ENCODE measurements around the gene CST8.

CST8 gene

GRCh38 chr20:23476015-23476754, 14.7 kb upstream of the CST8 start:
- peaks cover 34% of the 10 kb centered on the region for H3K4me1 ChIP-seq (ENCODE audit: control insufficient read depth, insufficient read depth, low read length)
- no peak overlapping the region for H3K9ac ChIP-seq (ENCODE audit: low read length)
- no peaks in the 10 kb centered on the region for H3K27me3 ChIP-seq (ENCODE audit: control insufficient read depth, insufficient read depth, low read length)
- H3K9me3 ChIP-seq (ENCODE audit: control insufficient read depth, insufficient read depth, low read depth, low read length) = peaks cover 11% of the 10 kb centered on the region
- no peak overlapping the region for H3K27ac ChIP-seq (ENCODE audit: low read depth, low read length)
- H3K4me3 ChIP-seq (ENCODE audit: low read depth, low read length) = no peak overlapping the region
- H3K36me3 ChIP-seq (ENCODE audit: control insufficient read depth, insufficient read depth, low read length) = no peaks in the 10 kb centered on the region

DNA sequence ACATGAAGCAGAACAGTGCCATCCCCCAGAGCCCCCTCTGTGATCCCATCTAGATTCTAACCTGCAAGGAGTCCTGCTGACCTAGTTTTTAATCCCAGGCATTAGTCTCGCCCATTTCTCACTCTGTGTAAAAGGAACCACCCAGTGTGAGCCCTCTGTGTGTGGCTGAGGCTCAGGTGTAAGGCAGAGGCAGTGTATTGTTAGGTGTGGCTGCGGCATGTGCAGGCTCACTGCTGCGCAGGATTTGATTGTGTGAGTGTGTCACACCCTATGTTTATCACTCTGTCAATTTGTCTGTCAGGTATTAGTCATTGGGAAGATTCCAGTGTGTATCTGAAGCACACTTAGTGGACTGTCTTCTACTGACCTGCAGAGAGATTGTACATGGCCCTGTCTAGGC, 13.7 kb upstream of the CST8 start:
- no peak overlapping the region for H3K4me3 ChIP-seq (ENCODE audit: low read depth, low read length)
- peaks cover 11% of the 10 kb centered on the region for H3K9me3 ChIP-seq (ENCODE audit: control insufficient read depth, insufficient read depth, low read depth, low read length)
- no peak overlapping the region for H3K27ac ChIP-seq (ENCODE audit: low read depth, low read length)
- no peaks in the 10 kb centered on the region for H3K27me3 ChIP-seq (ENCODE audit: control insufficient read depth, insufficient read depth, low read length)
- H3K4me1 ChIP-seq (ENCODE audit: control insufficient read depth, insufficient read depth, low read length) = peaks cover 26% of the 10 kb centered on the region
- H3K9ac ChIP-seq (ENCODE audit: low read length) = no peak overlapping the region
- H3K36me3 ChIP-seq (ENCODE audit: control insufficient read depth, insufficient read depth, low read length) = no peaks in the 10 kb centered on the region

DNA sequence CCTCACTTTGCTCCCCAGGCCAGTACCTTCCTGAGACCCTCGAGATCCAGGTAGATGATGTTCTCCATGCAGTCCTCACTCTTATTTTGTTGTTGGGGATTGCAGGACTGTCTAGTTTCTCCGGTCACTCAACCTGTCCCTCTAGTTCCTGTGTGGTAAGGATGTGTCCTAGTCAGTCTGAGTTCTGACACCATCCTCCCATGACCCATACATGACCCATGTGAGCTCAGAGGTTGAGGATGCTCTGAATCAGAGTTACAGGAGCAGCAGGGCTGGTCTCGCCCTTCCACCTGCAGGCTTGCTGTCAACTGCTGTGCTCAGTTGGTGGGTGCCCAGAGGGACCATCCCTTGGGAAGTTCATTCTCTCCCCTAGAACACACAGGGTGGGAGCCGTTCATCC, 11.9 kb upstream of the CST8 start:
- no peak overlapping the region for H3K4me3 ChIP-seq (ENCODE audit: low read depth, low read length)
- H3K27ac ChIP-seq (ENCODE audit: low read depth, low read length) = no peak overlapping the region
- H3K9ac ChIP-seq (ENCODE audit: low read length) = no peak overlapping the region

DNA sequence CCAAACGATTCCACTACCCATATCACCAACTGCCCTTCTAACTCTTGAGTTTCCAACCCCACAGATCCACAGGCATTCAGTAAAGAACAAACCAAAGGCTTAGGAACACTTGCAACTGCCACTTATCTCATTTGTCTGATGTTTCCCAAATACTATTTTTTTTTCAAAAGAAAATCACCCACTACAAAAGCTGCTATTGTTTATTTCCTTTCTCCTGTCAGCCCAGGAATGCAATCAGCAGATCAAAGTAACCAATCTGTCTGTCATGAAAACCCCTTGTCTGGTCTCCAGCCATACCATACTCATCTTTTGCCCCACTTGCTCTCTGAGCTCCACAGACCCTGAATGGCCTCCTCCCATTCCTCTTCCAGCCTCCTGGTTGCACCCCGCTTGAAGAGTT, 8.8 kb upstream of the CST8 start:
- no peaks in the 10 kb centered on the region for H3K27me3 ChIP-seq (ENCODE audit: control insufficient read depth, insufficient read depth, low read length)
- peaks cover 14% of the 10 kb centered on the region for H3K9me3 ChIP-seq (ENCODE audit: control insufficient read depth, insufficient read depth, low read depth, low read length)
- H3K4me1 ChIP-seq (ENCODE audit: control insufficient read depth, insufficient read depth, low read length) = no peaks in the 10 kb centered on the region
- H3K4me3 ChIP-seq (ENCODE audit: low read depth, low read length) = no peak overlapping the region
- H3K36me3 ChIP-seq (ENCODE audit: control insufficient read depth, insufficient read depth, low read length) = no peaks in the 10 kb centered on the region
- no peak overlapping the region for H3K9ac ChIP-seq (ENCODE audit: low read length)
- no peak overlapping the region for H3K27ac ChIP-seq (ENCODE audit: low read depth, low read length)

More for the DNA sequence above, 11.9 kb upstream of the CST8 start:
- Histone ChIP-seq H3K4me1 (ENCODE audit: control insufficient read depth, insufficient read depth, low read length) (peaks cover 12% of the 10 kb centered on the region), H3K36me3 (ENCODE audit: control insufficient read depth, insufficient read depth, low read length) (no peaks in the 10 kb centered on the region), H3K9me3 (ENCODE audit: control insufficient read depth, insufficient read depth, low read depth, low read length) (peaks cover 11% of the 10 kb centered on the region), H3K27me3 (ENCODE audit: control insufficient read depth, insufficient read depth, low read length) (no peaks in the 10 kb centered on the region)

GRCh38 chr20:23484081-23484480, 6.8 kb upstream of the CST8 start:
- Histone ChIP-seq H3K9me3 (ENCODE audit: control insufficient read depth, insufficient read depth, low read depth, low read length) (peaks cover 16% of the 10 kb centered on the region), H3K27ac (ENCODE audit: low read depth, low read length) (no peak overlapping the region), H3K27me3 (ENCODE audit: control insufficient read depth, insufficient read depth, low read length) (no peaks in the 10 kb centered on the region), H3K9ac (ENCODE audit: low read length) (no peak overlapping the region), H3K36me3 (ENCODE audit: control insufficient read depth, insufficient read depth, low read length) (no peaks in the 10 kb centered on the region), H3K4me1 (ENCODE audit: control insufficient read depth, insufficient read depth, low read length) (no peaks in the 10 kb centered on the region), H3K4me3 (ENCODE audit: low read depth, low read length) (no peak overlapping the region)

DNA sequence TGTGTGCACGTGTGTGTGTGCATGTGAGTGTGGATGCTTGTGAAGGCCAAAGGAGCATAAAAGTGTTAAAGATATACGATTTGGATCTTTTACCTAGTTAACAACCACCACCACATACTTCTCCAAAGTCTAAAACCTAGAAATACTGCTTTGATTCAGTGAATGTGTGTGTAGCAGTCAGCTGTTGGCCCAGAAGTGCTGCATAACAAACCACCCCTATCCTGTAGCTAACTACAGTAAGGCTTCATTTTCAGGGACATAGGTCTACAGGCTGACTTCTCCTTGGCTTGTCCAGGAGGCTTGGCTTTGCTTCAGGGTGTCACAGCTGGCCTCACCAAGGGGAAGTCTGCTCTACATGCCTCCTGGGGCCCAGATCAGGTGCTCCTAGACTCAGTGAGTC, 2.4 kb upstream of the CST8 start:
- Histone ChIP-seq H3K27me3 (ENCODE audit: control insufficient read depth, insufficient read depth, low read length) (no peaks in the 10 kb centered on the region), H3K36me3 (ENCODE audit: control insufficient read depth, insufficient read depth, low read length) (no peaks in the 10 kb centered on the region), H3K27ac (ENCODE audit: low read depth, low read length) (no peak overlapping the region), H3K4me3 (ENCODE audit: low read depth, low read length) (no peak overlapping the region), H3K9ac (ENCODE audit: low read length) (no peak overlapping the region), H3K4me1 (ENCODE audit: control insufficient read depth, insufficient read depth, low read length) (no peaks in the 10 kb centered on the region), H3K9me3 (ENCODE audit: control insufficient read depth, insufficient read depth, low read depth, low read length) (peaks cover 12% of the 10 kb centered on the region)

GRCh38 chr20:23488996-23489395, 1.9 kb upstream of the CST8 start:
- peaks cover 12% of the 10 kb centered on the region for H3K9me3 ChIP-seq (ENCODE audit: control insufficient read depth, insufficient read depth, low read depth, low read length)
- no peak overlapping the region for H3K4me3 ChIP-seq (ENCODE audit: low read depth, low read length)
- H3K36me3 ChIP-seq (ENCODE audit: control insufficient read depth, insufficient read depth, low read length) = no peaks in the 10 kb centered on the region
- no peak overlapping the region for H3K9ac ChIP-seq (ENCODE audit: low read length)
- H3K27ac ChIP-seq (ENCODE audit: low read depth, low read length) = no peak overlapping the region
- H3K4me1 ChIP-seq (ENCODE audit: control insufficient read depth, insufficient read depth, low read length) = no peaks in the 10 kb centered on the region
- H3K27me3 ChIP-seq (ENCODE audit: control insufficient read depth, insufficient read depth, low read length) = no peaks in the 10 kb centered on the region

DNA sequence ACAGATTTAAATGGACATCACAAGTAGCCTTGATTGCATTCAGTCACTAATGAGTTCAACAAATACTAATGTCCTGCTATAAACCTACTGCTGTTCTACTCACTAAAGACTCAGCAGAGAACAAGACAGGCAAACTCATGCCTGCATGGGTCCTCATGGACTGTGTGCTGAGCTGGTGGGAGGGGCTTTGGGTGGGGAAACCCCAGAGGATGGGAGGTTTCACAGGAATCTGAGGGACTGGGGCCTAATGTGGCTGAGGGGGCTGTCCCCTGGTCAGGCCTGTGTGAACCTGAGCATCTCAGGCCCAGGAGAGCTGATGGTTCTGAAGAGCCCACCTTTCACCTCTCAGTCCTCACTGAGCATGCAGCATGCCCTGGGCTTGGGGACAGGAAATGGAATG, 1.4 kb downstream of the CST8 start:
- H3K27me3 ChIP-seq (ENCODE audit: control insufficient read depth, insufficient read depth, low read length) = no peaks in the 10 kb centered on the region

GRCh38 chr20:23493172-23493772, 2.4 kb downstream of the CST8 start:
- no peaks in the 10 kb centered on the region for H3K27me3 ChIP-seq (ENCODE audit: control insufficient read depth, insufficient read depth, low read length)
- no peaks in the 10 kb centered on the region for H3K4me1 ChIP-seq (ENCODE audit: control insufficient read depth, insufficient read depth, low read length)
- no peaks in the 10 kb centered on the region for H3K36me3 ChIP-seq (ENCODE audit: control insufficient read depth, insufficient read depth, low read length)
- no peak overlapping the region for H3K27ac ChIP-seq (ENCODE audit: low read depth, low read length)
- no peak overlapping the region for H3K9ac ChIP-seq (ENCODE audit: low read length)
- no peak overlapping the region for H3K4me3 ChIP-seq (ENCODE audit: low read depth, low read length)
- H3K9me3 ChIP-seq (ENCODE audit: control insufficient read depth, insufficient read depth, low read depth, low read length) = peaks cover 31% of the 10 kb centered on the region

More for the DNA sequence above, 1.4 kb downstream of the CST8 start:
- Histone ChIP-seq H3K9ac (ENCODE audit: low read length) (no peak overlapping the region), H3K4me3 (ENCODE audit: low read depth, low read length) (no peak overlapping the region), H3K27ac (ENCODE audit: low read depth, low read length) (no peak overlapping the region), H3K36me3 (ENCODE audit: control insufficient read depth, insufficient read depth, low read length) (no peaks in the 10 kb centered on the region), H3K4me1 (ENCODE audit: control insufficient read depth, insufficient read depth, low read length) (no peaks in the 10 kb centered on the region), H3K9me3 (ENCODE audit: control insufficient read depth, insufficient read depth, low read depth, low read length) (peaks cover 24% of the 10 kb centered on the region)

DNA sequence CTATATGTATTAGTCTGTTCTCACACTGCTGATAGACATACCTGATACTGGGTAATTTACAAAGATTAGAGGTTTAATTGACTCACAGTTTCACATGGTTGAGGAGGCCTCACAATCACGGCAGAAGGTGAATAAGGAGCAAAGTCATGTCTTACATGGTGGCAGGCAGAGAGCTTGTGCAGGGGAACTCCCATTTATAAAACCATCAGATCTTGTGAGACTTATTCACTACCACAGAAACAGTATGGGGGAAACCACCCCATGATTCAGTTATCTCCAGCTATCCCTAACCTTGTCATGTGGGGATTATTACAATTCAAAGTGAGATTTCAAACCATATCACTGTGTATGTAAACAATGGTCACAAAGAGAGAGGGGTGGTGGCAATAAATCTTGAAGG, 6.6 kb downstream of the CST8 start:
- no peak overlapping the region for H3K27ac ChIP-seq (ENCODE audit: low read depth, low read length)
- no peaks in the 10 kb centered on the region for H3K4me1 ChIP-seq (ENCODE audit: control insufficient read depth, insufficient read depth, low read length)
- no peaks in the 10 kb centered on the region for H3K27me3 ChIP-seq (ENCODE audit: control insufficient read depth, insufficient read depth, low read length)
- H3K4me3 ChIP-seq (ENCODE audit: low read depth, low read length) = no peak overlapping the region
- no peaks in the 10 kb centered on the region for H3K36me3 ChIP-seq (ENCODE audit: control insufficient read depth, insufficient read depth, low read length)
- H3K9me3 ChIP-seq (ENCODE audit: control insufficient read depth, insufficient read depth, low read depth, low read length) = peaks cover 26% of the 10 kb centered on the region
- H3K9ac ChIP-seq (ENCODE audit: low read length) = no peak overlapping the region

- H3K36me3 ChIP-seq (ENCODE audit: control insufficient read depth, insufficient read depth, low read length) = no peaks in the 10 kb centered on the region
- H3K4me1 ChIP-seq (ENCODE audit: control insufficient read depth, insufficient read depth, low read length) = no peaks in the 10 kb centered on the region
- H3K27me3 ChIP-seq (ENCODE audit: control insufficient read depth, insufficient read depth, low read length) = no peaks in the 10 kb centered on the region
- H3K27ac ChIP-seq (ENCODE audit: low read depth, low read length) = no peak overlapping the region
- no peak overlapping the region for H3K4me3 ChIP-seq (ENCODE audit: low read depth, low read length)
- no peak overlapping the region for H3K9ac ChIP-seq (ENCODE audit: low read length)
- peaks cover 13% of the 10 kb centered on the region for H3K9me3 ChIP-seq (ENCODE audit: control insufficient read depth, insufficient read depth, low read depth, low read length)
Measured at GRCh38 chr20:23501926-23502325, 11.0 kb downstream of the CST8 start.

All from HUES6 (cell line).